Jurkat, Clone E6-1 (cell line): ENCODE measurements around the gene NHLH2. TPM values are rescaled to one million over a fixed set of nuclear protein-coding genes. Genes with fewer than 3 reads are reported as not detected.

Source experiments
- DNase-seq: peaks from one replicate; pipeline ENCODE4 v3.0.0-alpha.2; 2011; ENCODE audit warnings: low read depth, low spot score
- H3K4me3 ChIP-seq: 2 replicates; pipeline ENCODE4 v1.5.1; 2011; ENCODE audit warnings: mild to moderate bottlenecking, low read length, control low read depth, moderate library complexity
- polyA plus RNA-seq: library from polyadenylated mRNA; unstranded; fragments of >200 nt; gene quantifications from one replicate; pipeline ENCODE4 v1.2.1, GENCODE V29; 2012; ENCODE audit warnings: missing spikeins; ENCODE audit not compliant: insufficient read length, insufficient read depth

Gene NHLH2
- polyA plus RNA-seq: not detected

- no peak within 1 kb of the TSS for H3K4me3 ChIP-seq
- DNase-seq: no peak
Observed at GRCh38 chr1:115840605-115841460, at the start of gene NHLH2. TSS of gene NHLH2 (minus strand) at chr1:115841126. CDS start at chr1:115838372, 2,754 bp downstream.

- no peak overlapping the region for H3K4me3 ChIP-seq
- no peak for DNase-seq
Observed at GRCh38 chr1:115890580-115890979, 49.7 kb upstream of the NHLH2 start.

- H3K4me3 ChIP-seq: no peak overlapping the region
- no peak for DNase-seq
Observed at GRCh38 chr1:115888976-115889375, 48.0 kb upstream of the NHLH2 start.

GRCh38 chr1:115882913-115883902 is 42.3 kb upstream of the NHLH2 start:
- DNase-seq: no peak
- H3K4me3 ChIP-seq: no peak overlapping the region

- DNase-seq: no peak
- no peak overlapping the region for H3K4me3 ChIP-seq
Observed at GRCh38 chr1:115880981-115881672, 40.2 kb upstream of the NHLH2 start.

- peak; percentile 5 for DNase-seq
- H3K4me3 ChIP-seq: no peak overlapping the region
Observed at GRCh38 chr1:115879977-115880376, 39.1 kb upstream of the NHLH2 start.

GRCh38 chr1:115877511-115877910 is 36.6 kb upstream of the NHLH2 start:
- no peak overlapping the region for H3K4me3 ChIP-seq
- no peak for DNase-seq

- DNase-seq: no peak
Observed at GRCh38 chr1:115874904-115875303, 34.0 kb upstream of the NHLH2 start.

GRCh38 chr1:115874497-115874896 is 33.6 kb upstream of the NHLH2 start:
- H3K4me3 ChIP-seq: no peak overlapping the region
- DNase-seq: no peak

More at GRCh38 chr1:115874904-115875303, 34.0 kb upstream of the NHLH2 start:
- H3K4me3 ChIP-seq: no peak overlapping the region

- no peak overlapping the region for H3K4me3 ChIP-seq
- no peak for DNase-seq
Observed at GRCh38 chr1:115873184-115873583, 32.3 kb upstream of the NHLH2 start.

GRCh38 chr1:115869064-115869463 is 28.1 kb upstream of the NHLH2 start:
- no peak for DNase-seq
- no peak overlapping the region for H3K4me3 ChIP-seq

- no peak for DNase-seq
- no peak overlapping the region for H3K4me3 ChIP-seq
Observed at GRCh38 chr1:115867216-115867615, 26.3 kb upstream of the NHLH2 start.

- DNase-seq: no peak
Observed at GRCh38 chr1:115865704-115866380, 24.9 kb upstream of the NHLH2 start.

GRCh38 chr1:115862403-115862802 is 21.5 kb upstream of the NHLH2 start:
- DNase-seq: no peak

More at GRCh38 chr1:115865704-115866380, 24.9 kb upstream of the NHLH2 start:
- H3K4me3 ChIP-seq: no peak overlapping the region

GRCh38 chr1:115854005-115854404 is 13.1 kb upstream of the NHLH2 start:
- DNase-seq: no peak
- no peak overlapping the region for H3K4me3 ChIP-seq

More at GRCh38 chr1:115862403-115862802, 21.5 kb upstream of the NHLH2 start:
- no peak overlapping the region for H3K4me3 ChIP-seq

- no peak overlapping the region for H3K4me3 ChIP-seq
- no peak for DNase-seq
Observed at GRCh38 chr1:115850937-115851336, 10.0 kb upstream of the NHLH2 start.

GRCh38 chr1:115847787-115848186 is 6.9 kb upstream of the NHLH2 start:
- no peak for DNase-seq
- no peak overlapping the region for H3K4me3 ChIP-seq

GRCh38 chr1:115842948-115843347 is 2.0 kb upstream of the NHLH2 start:
- no peak for DNase-seq
- no peak overlapping the region for H3K4me3 ChIP-seq
